LNCAP (cell line): ENCODE measurements around the gene STRN3.
A peak's percentile ranks its signal among the peaks of the same experiment; 100 is the strongest.

ENCODE experiments used
- CTCF ChIP-seq: fragments of 450-650 bp; IDR thresholded peaks from 2 replicates; pipeline ENCODE4 v1.5.1; 2017; ENCODE audit warnings: mild to moderate bottlenecking

STRN3 gene

GRCh38 chr14:30982533-30982932, 43.6 kb downstream of the STRN3 start:
- no peak for TF ChIP-seq CTCF

GRCh38 chr14:30980980-30981379, 45.2 kb downstream of the STRN3 start:
- TF ChIP-seq CTCF: no peak

- peak; percentile 65 for TF ChIP-seq CTCF
Measured at GRCh38 chr14:30980106-30980704, 46.0 kb downstream of the STRN3 start.

GRCh38 chr14:30977752-30978151, 48.4 kb downstream of the STRN3 start:
- TF ChIP-seq CTCF: no peak

- TF ChIP-seq CTCF: no peak
Measured at GRCh38 chr14:30974628-30975027, 51.6 kb downstream of the STRN3 start.

- no peak for TF ChIP-seq CTCF
Measured at GRCh38 chr14:30972882-30973582, 53.1 kb downstream of the STRN3 start.

- no peak for TF ChIP-seq CTCF
Measured at GRCh38 chr14:30971586-30971985, 54.6 kb downstream of the STRN3 start.
